HG02642 (cell line): ENCODE data around the gene CCSER1.
"Not testable (repeated sequence)": the region's sequence is repeated elsewhere in the genome, so short reads cannot be mapped to it uniquely, and the experiment has no call there.

Experiments used
- ATAC-seq: cut with Tn5 transposase; IDR thresholded peaks from one replicate; pipeline ENCODE4 v1.9.1; 2021; ENCODE audit warnings: mild to moderate bottlenecking; ENCODE audit not compliant: unreplicated experiment, poor library complexity

The CCSER1 gene

GRCh38 chr4:91373546-91373945 lies 1246.4 kb downstream of the CCSER1 start:
- ATAC-seq: no peak

GRCh38 chr4:91405431-91405830 lies 1278.2 kb downstream of the CCSER1 start:
- not testable (repeated sequence) for ATAC-seq

GRCh38 chr4:91422011-91422410 lies 1294.8 kb downstream of the CCSER1 start:
- ATAC-seq: no peak

GRCh38 chr4:91426725-91427124 lies 1299.5 kb downstream of the CCSER1 start:
- ATAC-seq: no peak

- no peak for ATAC-seq
These were observed 1300.0 kb downstream of the CCSER1 start for GRCh38 chr4:91427171-91427570.

GRCh38 chr4:91434631-91435030 lies 1307.4 kb downstream of the CCSER1 start:
- no peak for ATAC-seq

- no peak for ATAC-seq
These were observed 1309.4 kb downstream of the CCSER1 start for GRCh38 chr4:91436556-91436955.

GRCh38 chr4:91447168-91447567 lies 1320.0 kb downstream of the CCSER1 start:
- ATAC-seq: no peak

GRCh38 chr4:91448668-91449330 lies 1321.6 kb downstream of the CCSER1 start:
- no peak for ATAC-seq

GRCh38 chr4:91454111-91454510 lies 1326.9 kb downstream of the CCSER1 start:
- ATAC-seq: no peak

- not testable (repeated sequence) for ATAC-seq
These were observed 1335.4 kb downstream of the CCSER1 start for GRCh38 chr4:91462566-91462965.

GRCh38 chr4:91470671-91471070 lies 1343.5 kb downstream of the CCSER1 start:
- ATAC-seq: no peak

GRCh38 chr4:91471280-91471679 lies 1344.1 kb downstream of the CCSER1 start:
- ATAC-seq: no peak

- no peak for ATAC-seq
These were observed 1344.9 kb downstream of the CCSER1 start for GRCh38 chr4:91472046-91472445.

GRCh38 chr4:91485415-91485814 lies 1358.2 kb downstream of the CCSER1 start:
- no peak for ATAC-seq

GRCh38 chr4:91488946-91489345 lies 1361.8 kb downstream of the CCSER1 start:
- ATAC-seq: no peak

- ATAC-seq: no peak
These were observed 1370.7 kb downstream of the CCSER1 start for GRCh38 chr4:91497892-91498291.

GRCh38 chr4:91502365-91502764 lies 1375.2 kb downstream of the CCSER1 start:
- no peak for ATAC-seq

GRCh38 chr4:91513326-91513725 lies 1386.1 kb downstream of the CCSER1 start:
- no peak for ATAC-seq

- no peak for ATAC-seq
These were observed 1392.0 kb downstream of the CCSER1 start for GRCh38 chr4:91519155-91519554.

GRCh38 chr4:91525621-91526020 lies 1398.4 kb downstream of the CCSER1 start:
- ATAC-seq: no peak

- no peak for ATAC-seq
These were observed 1399.9 kb downstream of the CCSER1 start for GRCh38 chr4:91527056-91527455.

- ATAC-seq: no peak
These were observed 1440.4 kb downstream of the CCSER1 start for GRCh38 chr4:91567594-91567993.
